HG03469 (cell line): Measurements from ENCODE around the gene GNG5.
"Not testable (repeated sequence)": the region's sequence is repeated elsewhere in the genome, so short reads cannot be mapped to it uniquely, and the experiment has no call there.

Experiments
- ATAC-seq: cut with Tn5 transposase; IDR thresholded peaks from one replicate; pipeline ENCODE4 v1.9.1; 2021; ENCODE audit warnings: mild to moderate bottlenecking, moderate library complexity, moderate number of reproducible peaks; ENCODE audit not compliant: unreplicated experiment

The GNG5 gene

DNA sequence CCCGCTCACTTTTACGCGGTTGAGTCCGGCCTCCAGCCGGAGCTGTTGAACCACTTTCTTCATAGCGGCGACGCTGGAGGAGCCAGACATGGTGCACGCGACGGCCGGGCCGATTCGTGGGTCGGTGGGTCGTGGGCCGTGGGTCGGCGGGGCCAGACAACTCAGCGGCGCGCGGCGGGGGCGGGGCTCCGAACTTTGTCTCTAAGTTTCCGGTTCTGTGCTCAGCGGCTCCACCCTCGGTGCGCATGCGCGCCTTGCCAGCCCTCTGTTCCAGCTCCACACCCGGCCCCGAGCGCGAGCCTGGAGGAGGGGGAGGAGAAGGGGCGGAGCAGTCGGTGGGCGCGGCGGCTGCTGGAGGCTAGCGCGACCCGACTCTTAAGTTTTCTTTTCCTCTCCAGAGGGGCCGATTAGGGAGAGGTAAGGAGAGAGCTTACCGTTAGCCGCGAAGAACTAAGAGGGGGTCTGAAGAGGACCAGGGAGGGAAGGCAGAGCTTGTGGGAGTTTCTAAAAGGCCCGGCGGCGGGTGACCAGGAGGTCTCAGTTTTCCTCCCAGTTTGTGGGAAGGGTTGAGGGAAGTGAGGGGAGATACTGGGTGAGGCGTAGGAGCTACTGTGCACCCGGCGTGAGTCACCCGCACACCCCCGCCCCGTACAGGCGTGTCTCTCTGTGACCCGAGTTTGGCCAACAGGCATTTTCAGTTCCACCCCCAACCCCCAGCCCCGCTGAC is at the start of gene GNG5, which contains the start of gene SPATA1:
GNG5 (minus strand) TSS at position 580 of the 727 bp plus-strand sequence; CDS start at position 90, 490 bp downstream.
SPATA1 (plus strand) TSS at position 385 of the 727 bp plus-strand sequence. CDS start 9,974 bp downstream, outside the sequence.
- peak; percentile 66 for ATAC-seq

- ATAC-seq = no peak
These were observed 44.4 kb upstream of the GNG5 start for GRCh38 chr1:84550826-84551225.

- ATAC-seq = no peak
These were observed 35.3 kb upstream of the GNG5 start for GRCh38 chr1:84541679-84542078.

- ATAC-seq = no peak
These were observed 34.4 kb upstream of the GNG5 start for GRCh38 chr1:84540759-84541158.

DNA sequence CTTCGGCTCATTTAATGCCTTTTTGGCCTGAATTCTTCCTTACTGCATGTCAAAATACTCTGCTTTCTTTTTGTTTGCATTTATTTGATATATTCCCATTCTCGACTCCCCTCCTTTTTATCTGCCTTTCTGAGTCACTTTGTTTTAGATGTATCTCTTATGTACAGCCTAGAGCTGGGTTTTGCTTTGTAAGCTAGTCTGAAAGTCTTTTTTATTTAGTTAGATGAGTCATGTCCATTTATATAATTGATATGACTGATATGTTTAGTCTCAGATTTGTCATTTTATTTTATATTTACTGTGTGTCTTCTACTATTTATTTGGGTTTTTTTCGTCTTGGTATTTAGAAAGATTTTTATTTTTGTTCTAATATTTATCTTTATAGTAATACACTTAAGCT is 33.6 kb upstream of the GNG5 start:
- no peak for ATAC-seq

- ATAC-seq = no peak
These were observed 32.2 kb upstream of the GNG5 start for GRCh38 chr1:84538599-84538998.

- ATAC-seq = no peak
These were observed 19.4 kb upstream of the GNG5 start for GRCh38 chr1:84525779-84526178.

DNA sequence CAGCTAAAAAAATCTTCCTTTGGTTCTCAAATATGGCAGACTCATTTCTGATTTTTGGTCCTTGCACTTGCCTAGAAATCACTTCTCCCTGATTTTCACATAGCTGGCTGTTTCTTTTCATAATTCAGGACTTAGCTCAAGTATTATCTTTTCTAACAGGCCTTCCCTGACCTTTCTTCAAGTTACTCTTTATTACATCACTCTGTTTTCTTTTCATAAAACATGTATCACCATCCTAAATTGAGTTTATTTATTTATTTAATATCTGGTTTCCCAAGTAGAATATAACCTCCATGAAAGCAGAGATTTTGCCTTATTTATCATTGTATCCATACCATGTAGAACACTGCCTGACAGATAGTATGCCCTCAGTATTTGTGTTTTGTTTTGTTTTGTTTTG is 18.2 kb upstream of the GNG5 start:
- no peak for ATAC-seq

- ATAC-seq = no peak
These were observed 4.3 kb upstream of the GNG5 start for GRCh38 chr1:84510668-84511067.

DNA sequence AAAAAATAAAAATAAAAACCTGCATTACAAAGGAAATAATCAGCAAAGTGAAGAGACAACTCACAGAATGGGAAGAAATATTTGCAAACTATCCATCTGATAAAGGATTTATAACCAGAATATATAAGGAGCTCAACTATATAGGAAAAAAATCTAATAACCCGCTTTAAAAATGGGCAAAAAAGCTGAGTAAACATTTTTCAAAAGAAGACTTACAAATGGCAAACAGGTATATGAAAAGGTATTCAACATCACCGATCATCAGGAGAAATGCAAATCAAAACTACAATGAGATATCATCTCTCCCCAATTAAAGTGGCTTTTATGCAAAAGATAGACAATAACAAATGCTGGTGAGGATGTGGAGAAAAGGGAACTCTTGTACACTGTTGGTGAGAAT is 3.8 kb upstream of the GNG5 start:
- no peak for ATAC-seq

- ATAC-seq = no peak
These were observed 2.6 kb upstream of the GNG5 start for GRCh38 chr1:84509029-84509428.

- no peak for ATAC-seq
These were observed 2.1 kb upstream of the GNG5 start for GRCh38 chr1:84508510-84508909.

GRCh38 chr1:84507887-84508286 is 1.5 kb upstream of the GNG5 start:
- not testable (repeated sequence) for ATAC-seq

DNA sequence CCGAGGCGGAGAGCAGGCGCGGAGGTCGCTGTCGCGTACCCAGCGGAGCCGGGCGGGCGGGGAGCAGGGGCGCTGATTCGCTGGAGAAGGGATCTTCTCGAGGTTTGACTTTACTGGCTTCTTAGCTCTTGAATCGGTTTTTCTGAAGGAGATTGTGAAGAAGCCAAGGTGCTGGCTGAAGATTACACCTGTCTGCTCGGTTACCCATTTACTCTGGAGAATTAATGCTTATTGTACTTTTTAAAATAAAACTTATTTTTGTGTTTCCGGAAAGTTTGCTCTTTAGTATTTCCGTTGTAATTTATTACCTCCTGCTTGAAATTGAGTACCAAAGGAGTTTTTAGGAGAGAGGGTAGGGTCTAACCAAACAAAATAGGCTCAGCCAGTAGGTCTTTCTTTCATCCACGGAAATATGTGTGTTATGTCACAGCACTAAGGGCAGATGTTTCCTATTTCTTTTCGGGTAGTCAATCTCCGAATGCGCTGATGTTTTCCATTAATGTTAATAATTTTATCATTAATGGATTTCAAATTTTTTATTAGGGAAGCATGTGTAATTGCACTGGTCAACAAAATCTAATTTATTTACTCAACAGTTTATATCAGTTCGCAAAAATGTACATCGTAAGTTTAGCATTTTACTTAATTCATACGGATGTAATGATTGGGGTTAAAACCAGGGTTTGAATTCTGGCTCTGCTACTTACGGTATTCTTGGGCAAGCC is 510 bp upstream of the GNG5 start:
- no peak for ATAC-seq

DNA sequence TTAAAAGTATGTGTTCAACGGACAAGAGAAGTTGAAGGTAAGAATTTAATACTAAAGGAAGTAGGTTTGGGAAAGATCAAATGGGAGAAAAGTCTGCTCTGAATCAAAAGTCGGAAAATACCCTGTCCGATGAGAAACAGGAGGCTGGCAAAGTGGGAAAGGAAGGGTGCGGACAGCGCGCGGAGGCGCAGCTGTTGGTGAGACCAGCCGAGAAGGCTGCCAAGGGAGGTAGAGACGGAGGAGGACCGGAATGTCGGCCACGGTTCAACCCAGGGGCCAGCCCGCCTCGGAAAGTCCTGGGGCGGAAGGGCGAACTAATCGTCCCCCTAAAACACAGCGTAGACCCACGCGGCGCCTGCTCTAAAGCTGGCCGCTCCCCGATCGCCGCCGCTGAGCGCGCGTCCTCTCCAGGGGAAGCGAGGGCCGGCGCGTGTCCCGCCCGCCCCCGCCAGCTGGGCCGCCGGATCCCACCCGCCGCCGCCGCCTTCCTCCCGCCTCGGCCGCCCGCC is 834 bp downstream of the GNG5 start:
- ATAC-seq = peak; percentile 15

DNA sequence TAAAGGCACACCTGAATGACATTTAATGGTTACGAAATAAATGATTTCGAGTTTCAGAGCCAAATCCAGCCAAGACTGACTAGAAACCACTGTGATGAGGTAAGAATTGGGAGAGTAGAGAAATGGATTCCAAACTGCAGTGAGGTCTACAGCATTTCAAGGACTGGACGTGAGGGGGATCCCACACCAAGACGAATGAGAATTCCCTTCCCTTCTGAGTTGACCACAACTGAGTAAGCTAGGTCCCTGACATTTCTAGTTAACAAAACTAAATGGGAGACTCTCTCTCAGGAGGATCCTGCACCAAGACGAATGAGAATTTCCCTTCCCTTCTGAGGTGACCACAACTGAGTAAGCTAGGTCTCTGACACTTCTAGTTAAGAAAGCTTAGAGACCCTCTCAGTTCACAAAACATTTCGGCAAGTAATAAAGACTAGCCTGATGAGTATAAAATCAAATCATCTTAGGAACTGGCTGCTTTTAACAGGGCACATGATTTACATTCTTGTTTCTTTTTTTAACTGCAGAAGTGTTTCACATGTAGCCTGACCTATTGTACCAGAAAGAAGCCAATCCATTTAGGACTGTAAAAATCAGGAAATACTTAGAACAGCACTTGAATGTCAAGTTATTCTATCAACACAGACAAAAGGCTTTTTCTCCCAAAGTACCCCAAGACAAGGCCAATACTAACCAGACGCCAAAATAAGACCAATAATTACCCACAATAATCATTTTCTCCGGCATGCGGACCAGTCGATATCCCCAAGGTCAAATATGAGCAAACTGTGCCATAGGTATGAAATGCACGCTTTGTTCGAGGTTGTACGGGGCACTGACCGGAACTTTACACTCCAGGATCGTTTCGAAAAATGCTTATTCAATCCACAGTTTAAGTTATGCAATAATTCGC is 1.5 kb downstream of the GNG5 start:
- no peak for ATAC-seq

DNA sequence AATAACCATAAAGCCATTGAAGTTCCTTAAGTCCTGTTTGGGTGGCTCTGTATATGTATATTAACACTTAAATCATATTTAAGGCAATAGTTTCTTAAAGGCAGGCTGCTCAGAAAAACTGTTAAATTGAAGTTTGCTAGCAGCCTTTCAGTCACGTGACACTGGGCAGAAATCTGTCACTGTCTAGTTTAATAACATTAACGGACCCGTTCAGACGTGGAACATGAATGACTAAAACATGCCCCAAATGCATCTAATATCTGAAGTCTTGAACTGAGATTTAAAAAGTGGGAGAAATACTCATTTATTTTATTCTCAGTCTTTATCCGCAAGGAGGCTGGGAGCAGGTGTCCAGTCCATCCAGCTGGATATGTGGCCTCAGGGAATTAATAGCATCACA is 3.5 kb downstream of the GNG5 start:
- ATAC-seq = no peak

- no peak for ATAC-seq
These were observed 8.6 kb downstream of the GNG5 start for GRCh38 chr1:84497631-84498275.

GRCh38 chr1:84496498-84496897 is 9.9 kb downstream of the GNG5 start:
- no peak for ATAC-seq

DNA sequence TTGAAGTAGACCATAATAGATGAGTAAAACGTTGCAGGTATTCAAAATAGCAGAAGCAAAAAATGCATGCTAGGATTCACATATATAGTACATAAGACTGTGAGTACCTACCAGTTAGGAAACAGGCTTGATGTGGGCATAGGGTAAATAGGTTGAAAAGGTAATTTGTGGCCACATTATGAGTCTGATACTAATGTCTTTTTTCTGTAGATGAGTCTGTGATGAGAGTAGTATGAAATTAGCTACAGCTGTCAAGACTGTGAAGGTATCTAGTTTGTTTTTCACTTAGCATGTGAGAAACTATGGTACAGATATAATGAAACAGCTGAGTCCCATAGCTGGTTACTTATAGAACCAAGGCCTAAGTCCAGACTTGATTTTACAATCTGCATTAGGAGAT is 12.6 kb downstream of the GNG5 start:
- no peak for ATAC-seq

DNA sequence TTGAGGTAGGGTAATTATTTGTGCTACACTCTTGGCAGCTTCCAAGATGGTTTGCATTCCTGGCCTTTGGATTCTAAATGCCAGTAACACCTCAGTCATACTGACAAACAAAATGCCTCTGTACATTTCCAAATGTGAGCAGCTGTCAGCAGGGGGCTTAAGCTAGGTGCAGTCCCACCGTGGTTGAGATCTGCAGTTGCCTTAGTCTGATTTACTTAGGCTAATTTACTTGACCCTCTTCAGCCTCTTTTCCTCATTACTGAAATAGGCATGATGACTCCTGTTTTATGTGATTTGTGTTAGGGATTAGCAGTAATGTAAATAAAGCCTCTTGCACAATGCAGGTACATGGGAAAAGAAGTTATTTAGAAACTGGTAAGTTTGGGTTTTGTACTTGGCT is 13.7 kb downstream of the GNG5 start:
- ATAC-seq = no peak
